WERI-Rb-1 (cell line): ENCODE results near the gene OCLN.

ENCODE experiments used
- DNase-seq: peaks from one replicate; pipeline ENCODE4 v3.0.0-alpha.2; 2020
- H3K27ac ChIP-seq: fragments of 250-450 bp; sonication (Bioruptor Pico); 2 replicates; pipeline ENCODE4 v1.5.1; 2020; ENCODE audit warnings: mild to moderate bottlenecking, moderate library complexity
- H3K27me3 ChIP-seq: fragments of 250-450 bp; sonication (Bioruptor Pico); 2 replicates; pipeline ENCODE4 v1.5.1; 2021; ENCODE audit warnings: mild to moderate bottlenecking, low read depth, moderate library complexity; ENCODE audit not compliant: insufficient read depth, severe bottlenecking
- H3K36me3 ChIP-seq: fragments of 250-450 bp; sonication (Bioruptor Pico); 2 replicates; pipeline ENCODE4 v1.5.1; 2020; ENCODE audit warnings: mild to moderate bottlenecking, moderate library complexity
- H3K4me3 ChIP-seq: 2 replicates; pipeline ENCODE4 v1.5.1; 2011; ENCODE audit warnings: low read depth, mild to moderate bottlenecking, control low read depth, low read length
- H3K9me3 ChIP-seq: fragments of 250-450 bp; sonication (Bioruptor Pico); 2 replicates; pipeline ENCODE4 v1.5.1; 2021; ENCODE audit warnings: mild to moderate bottlenecking, moderate library complexity; ENCODE audit not compliant: severe bottlenecking
- CTCF ChIP-seq: IDR thresholded peaks from 2 replicates; pipeline ENCODE4 v1.5.1; 2011; ENCODE audit warnings: low read depth, mild to moderate bottlenecking, control low read depth, inconsistent platforms, low read length

The OCLN gene

GRCh38 chr5:69498384-69498783, 5.8 kb downstream of the OCLN start:
- no peak for TF ChIP-seq CTCF
- H3K36me3 ChIP-seq = no peaks in the 10 kb centered on the region
- H3K27ac ChIP-seq = no peak overlapping the region
- no peaks in the 10 kb centered on the region for H3K9me3 ChIP-seq
- H3K27me3 ChIP-seq = no peaks in the 10 kb centered on the region
- no peak overlapping the region for H3K4me3 ChIP-seq
- DNase-seq = no peak

- Histone ChIP-seq H3K4me3 (no peak overlapping the region), H3K27me3 (no peaks in the 10 kb centered on the region), H3K27ac (no peak overlapping the region), H3K9me3 (no peaks in the 10 kb centered on the region), H3K36me3 (no peaks in the 10 kb centered on the region)
- TF ChIP-seq CTCF = no peak
- no peak for DNase-seq
These were observed 9.8 kb downstream of the OCLN start for GRCh38 chr5:69502367-69502766.

GRCh38 chr5:69502767-69503488, 10.3 kb downstream of the OCLN start:
- Histone ChIP-seq H3K36me3 (no peaks in the 10 kb centered on the region), H3K27me3 (no peaks in the 10 kb centered on the region), H3K9me3 (no peaks in the 10 kb centered on the region), H3K27ac (no peak overlapping the region), H3K4me3 (no peak overlapping the region)
- DNase-seq = no peak
- no peak for TF ChIP-seq CTCF

GRCh38 chr5:69504036-69504435, 11.4 kb downstream of the OCLN start:
- TF ChIP-seq CTCF = no peak
- no peaks in the 10 kb centered on the region for H3K9me3 ChIP-seq
- no peak for DNase-seq
- H3K27me3 ChIP-seq = no peaks in the 10 kb centered on the region
- no peak overlapping the region for H3K27ac ChIP-seq
- H3K4me3 ChIP-seq = no peak overlapping the region
- H3K36me3 ChIP-seq = no peaks in the 10 kb centered on the region

GRCh38 chr5:69505306-69505705, 12.7 kb downstream of the OCLN start:
- no peak overlapping the region for H3K27ac ChIP-seq
- H3K27me3 ChIP-seq = no peaks in the 10 kb centered on the region
- H3K9me3 ChIP-seq = no peaks in the 10 kb centered on the region
- no peak for DNase-seq
- H3K4me3 ChIP-seq = no peak overlapping the region
- no peak for TF ChIP-seq CTCF
- H3K36me3 ChIP-seq = no peaks in the 10 kb centered on the region; the same call in 1 of the 2 replicates

- no peak for DNase-seq
- TF ChIP-seq CTCF = no peak
- no peak overlapping the region for H3K27ac ChIP-seq
- H3K4me3 ChIP-seq = no peak overlapping the region
- H3K27me3 ChIP-seq = no peaks in the 10 kb centered on the region
- no peaks in the 10 kb centered on the region for H3K9me3 ChIP-seq
- H3K36me3 ChIP-seq = no peaks in the 10 kb centered on the region; the same call in 1 of the 2 replicates
These were observed 16.6 kb downstream of the OCLN start for GRCh38 chr5:69509212-69509611.
